MM.1S (cell line): ENCODE results near the gene FARP2.

Source experiments
- CTCF ChIP-seq: fragments of 300-600 bp; sonication (generic); IDR thresholded peaks from 2 replicates; pipeline ENCODE4 v1.5.1; 2016; ENCODE audit warnings: antibody characterized with exemption, low read length, mixed read lengths
- EZH2 ChIP-seq: fragments of 300-600 bp; sonication (generic); optimal IDR thresholded peaks from 2 replicates; pipeline ENCODE3; 2017; ENCODE audit warnings: low read depth, mild to moderate bottlenecking, antibody characterized with exemption, low read length, mixed read lengths
- EZH2phosphoT487 ChIP-seq: fragments of 300-600 bp; sonication (generic); IDR thresholded peaks from 2 replicates; pipeline ENCODE4 v1.6.1; 2018; ENCODE audit warnings: antibody characterized with exemption, low read length

GRCh38 chr2:241478166-241478565 is 122.1 kb downstream of the FARP2 start:
- TF ChIP-seq CTCF (no peak), EZH2phosphoT487 (no peak), EZH2 (no peak)
